ENCODE measurements around the gene AGO4.
A peak's percentile ranks its signal among the peaks of the same experiment; 100 is the strongest.

AGO4 gene

GRCh38 chr1:35807614-35808449 is at the start of gene AGO4:
Gene AGO4, plus strand, starts transcription at chr1:35808016. Its CDS starts 401 bp downstream, at chr1:35808417.
- peak within 1 kb of the TSS; percentile 72 for H3K4me3 ChIP-seq (ENCODE audit: low read depth, low read length)
- DNase-seq (ENCODE audit: low read depth, low spot score) = no peak
- no peak for TF ChIP-seq CTCF (IDR thresholded peaks at IDR 0.05; ENCODE audit: insufficient read depth, low read length, missing control alignments)
- ChIA-PET CTCF (no interaction called here), POLR2A (no interaction called here)

GRCh38 chr1:35762141-35762540 is 45.7 kb upstream of the AGO4 start:
- ChIA-PET CTCF (interaction anchor here (1.1 to 3.2 kb wide), 3 partner anchors 13 to 36 kb away, joined by 3 to 25 read pairs (median 4); no protein-coding TSS in a partner anchor), POLR2A (no interaction called here)
- H3K4me3 ChIP-seq (ENCODE audit: low read depth, low read length) = no peak overlapping the region
- no peak for DNase-seq (ENCODE audit: low read depth, low spot score)
- TF ChIP-seq CTCF (IDR thresholded peaks at IDR 0.05; ENCODE audit: insufficient read depth, low read length, missing control alignments) = no peak

- POLR2A ChIA-PET = no interaction called here
- no peak overlapping the region for H3K4me3 ChIP-seq (ENCODE audit: low read depth, low read length)
- no peak for TF ChIP-seq CTCF (IDR thresholded peaks at IDR 0.05; ENCODE audit: insufficient read depth, low read length, missing control alignments)
- CTCF ChIA-PET = interaction anchor here (0.7 to 3.2 kb wide), 6 partner anchors 10 to 194 kb away, joined by 3 to 25 read pairs (median 4); no protein-coding TSS in a partner anchor
- DNase-seq (ENCODE audit: low read depth, low spot score) = no peak
Measured at GRCh38 chr1:35763201-35763600, 44.6 kb upstream of the AGO4 start.

GRCh38 chr1:35764283-35764682 is 43.5 kb upstream of the AGO4 start:
- TF ChIP-seq CTCF (IDR thresholded peaks at IDR 0.05; ENCODE audit: insufficient read depth, low read length, missing control alignments) = no peak
- no peak overlapping the region for H3K4me3 ChIP-seq (ENCODE audit: low read depth, low read length)
- CTCF ChIA-PET = interaction anchor here (0.9 to 3.2 kb wide), 4 partner anchors 24 to 196 kb away, joined by 3 to 25 read pairs (median 4); no protein-coding TSS in a partner anchor
- DNase-seq (ENCODE audit: low read depth, low spot score) = no peak
- POLR2A ChIA-PET = no interaction called here

- no peak for TF ChIP-seq CTCF (IDR thresholded peaks at IDR 0.05; ENCODE audit: insufficient read depth, low read length, missing control alignments)
- ChIA-PET CTCF (interaction anchor here (0.6 to 12.1 kb wide), 25 partner anchors 8 to 915 kb away, joined by 3 to 79 read pairs (median 5); partner anchors contain the start of gene TFAP2E), POLR2A (interaction anchor here (0.7 to 1.3 kb wide), 6 partner anchors 12 to 909 kb away, joined by 3 to 4 read pairs (median 3); partner anchors contain the start of genes SFPQ and SMIM12)
- peak overlapping the region; percentile 81 for H3K4me3 ChIP-seq (ENCODE audit: low read depth, low read length)
- DNase-seq (ENCODE audit: low read depth, low spot score) = no peak
Measured at GRCh38 chr1:35768350-35769187, 39.2 kb upstream of the AGO4 start.
